GM08714 (cell line): Measurements from ENCODE around the gene TMC6.
A peak's percentile ranks its signal among the peaks of the same experiment; 100 is the strongest.

ENCODE experiments used
- H3K4me3 ChIP-seq: fragments of 200-500 bp; sonication (Bioruptor generic); 2 replicates; pipeline ENCODE4 v1.5.1; 2014; ENCODE audit warnings: mild to moderate bottlenecking, low read length, inconsistent platforms
- ZNF274 ChIP-seq: IDR thresholded peaks from 2 replicates; pipeline ENCODE4 v1.6.1; 2012; ENCODE audit warnings: mild to moderate bottlenecking, low read depth, low read length

TMC6 gene

GRCh38 chr17:78126895-78127238 lies 1.7 kb downstream of the TMC6 start:
- H3K4me3 ChIP-seq = peak overlapping the region; percentile 89; the same call in 1 of the 2 replicates
- no peak for TF ChIP-seq ZNF274

GRCh38 chr17:78125976-78126894 lies 2.3 kb downstream of the TMC6 start:
- H3K4me3 ChIP-seq = peak overlapping the region; percentile 89; the same call in 1 of the 2 replicates
- no peak for TF ChIP-seq ZNF274

DNA sequence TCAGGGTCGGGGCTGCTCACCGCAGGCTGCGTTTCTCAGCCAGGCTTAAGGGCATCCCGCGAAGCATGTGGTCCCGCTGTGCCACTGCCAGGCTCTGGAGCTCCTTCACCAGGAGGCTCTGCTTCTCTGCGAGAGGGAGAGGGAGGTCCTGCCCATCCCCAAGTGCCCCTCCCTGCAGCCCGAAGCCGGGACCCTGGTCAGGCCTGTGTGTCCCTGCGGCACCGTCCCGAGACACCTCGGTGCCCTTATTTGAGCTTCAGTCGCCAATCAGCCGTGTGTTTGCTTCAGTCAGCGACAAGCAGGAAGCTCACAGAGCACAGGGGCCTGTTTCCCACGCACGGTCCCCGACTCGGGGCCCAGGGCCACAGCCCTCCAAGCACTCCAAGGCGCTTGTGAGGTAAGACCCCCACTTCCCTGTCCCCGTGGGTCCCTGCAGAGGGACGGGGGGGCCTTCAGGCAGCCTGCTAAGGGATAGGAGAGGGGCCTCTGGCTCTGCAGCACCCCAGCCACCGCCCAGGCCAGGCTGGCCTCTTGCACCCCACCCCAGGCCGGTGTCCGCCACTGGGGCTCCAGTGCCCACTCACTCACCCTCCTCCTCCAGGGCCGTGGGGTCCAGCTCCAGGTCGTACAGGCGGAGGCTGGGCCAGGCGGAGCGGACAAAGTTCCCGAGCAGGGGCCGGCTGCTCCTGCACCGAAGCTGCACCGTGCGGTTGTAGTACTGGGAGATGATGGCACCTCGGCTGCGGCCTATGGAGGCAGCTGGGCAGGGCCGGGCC lies 3.2 kb downstream of the TMC6 start:
- TF ChIP-seq ZNF274 = no peak
- H3K4me3 ChIP-seq = peak overlapping the region; percentile 24; the same call in 1 of the 2 replicates

GRCh38 chr17:78124836-78125137 lies 3.8 kb downstream of the TMC6 start:
- H3K4me3 ChIP-seq = peak overlapping the region; percentile 24; the same call in 1 of the 2 replicates
- no peak for TF ChIP-seq ZNF274

- H3K4me3 ChIP-seq = peak overlapping the region; percentile 24; the same call in 1 of the 2 replicates
- TF ChIP-seq ZNF274 = no peak
Observed at GRCh38 chr17:78124081-78124835, 4.3 kb downstream of the TMC6 start.

GRCh38 chr17:78123258-78123929 lies 5.2 kb downstream of the TMC6 start:
- TF ChIP-seq ZNF274 = no peak
- no peak overlapping the region; the same call in 1 of the 2 replicates for H3K4me3 ChIP-seq

DNA sequence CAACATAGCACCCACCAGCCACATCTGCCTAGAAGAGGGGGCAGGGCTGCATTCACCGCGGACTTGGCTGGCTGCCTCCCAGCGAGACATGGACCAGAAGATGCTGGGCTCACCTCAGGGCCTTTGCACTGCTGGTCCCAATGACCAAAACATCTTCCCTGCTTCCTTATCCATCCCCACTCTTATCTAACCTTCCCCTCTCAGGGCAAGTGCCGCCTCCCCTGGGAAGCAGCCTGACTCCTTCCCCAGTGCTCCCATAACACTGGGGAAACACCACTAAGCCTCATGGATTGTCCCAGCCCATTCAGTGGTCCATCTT lies 5.7 kb downstream of the TMC6 start:
- H3K4me3 ChIP-seq = no peak overlapping the region; the same call in 1 of the 2 replicates

DNA sequence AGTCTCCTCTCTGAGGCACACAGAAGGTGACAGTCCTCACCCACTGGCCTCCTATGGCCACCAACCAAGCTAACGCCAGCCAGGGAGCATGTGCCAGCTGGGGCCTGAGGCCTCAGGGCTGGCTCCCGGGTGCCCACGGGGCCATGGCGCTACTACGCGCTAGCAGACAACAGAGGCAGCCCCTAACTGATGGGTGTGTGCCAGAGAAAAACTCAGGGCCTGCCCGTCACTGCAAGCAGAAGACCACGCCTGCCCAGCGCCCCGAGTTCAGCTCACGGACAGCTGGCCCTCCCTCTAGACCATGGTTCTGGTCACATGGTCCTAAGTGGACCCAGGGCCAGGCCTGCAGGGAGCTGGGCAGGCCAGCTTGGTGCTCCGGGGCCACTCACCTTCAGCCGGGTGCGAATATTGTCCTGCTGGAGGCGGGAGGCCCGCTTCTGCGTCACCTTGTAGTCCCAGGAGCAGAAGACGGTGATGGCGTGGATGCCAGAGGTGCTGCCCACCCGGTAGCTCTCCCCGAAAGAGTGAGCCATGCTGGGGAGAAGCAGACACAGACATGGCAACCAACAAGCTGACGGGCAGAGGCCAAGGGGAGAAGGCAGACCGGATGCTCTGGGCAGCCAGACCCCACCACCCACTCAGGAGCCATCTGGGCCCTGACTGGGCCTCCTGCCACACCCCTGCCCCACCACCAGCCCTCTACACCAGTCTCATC lies 6.2 kb downstream of the TMC6 start:
- TF ChIP-seq ZNF274 = no peak
- peak overlapping the region; percentile 40; the same call in 1 of the 2 replicates for H3K4me3 ChIP-seq

More for the DNA sequence above, 5.7 kb downstream of the TMC6 start:
- TF ChIP-seq ZNF274 = no peak

DNA sequence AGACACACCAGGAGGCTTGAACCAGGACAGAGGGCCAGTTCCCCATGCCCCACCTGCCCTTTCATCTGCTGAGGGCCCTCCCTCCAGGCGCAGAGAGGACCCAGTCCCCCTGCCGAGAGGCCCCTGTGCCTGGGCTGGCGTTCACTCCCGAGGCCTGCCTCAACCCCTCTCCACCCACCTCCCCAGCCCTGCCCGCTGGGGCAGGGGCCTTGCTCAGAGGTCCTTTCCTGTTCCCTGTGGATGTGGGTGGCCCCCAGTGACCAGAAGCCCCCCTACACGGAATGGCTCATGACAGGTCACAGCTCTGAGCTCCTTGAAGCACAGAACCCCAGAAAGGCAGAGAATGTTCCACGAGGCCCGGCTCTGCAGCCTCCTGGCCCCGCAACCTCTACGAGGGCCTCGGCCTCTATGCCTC lies 6.7 kb downstream of the TMC6 start:
- H3K4me3 ChIP-seq = peak overlapping the region; percentile 40; the same call in 1 of the 2 replicates
- no peak for TF ChIP-seq ZNF274

DNA sequence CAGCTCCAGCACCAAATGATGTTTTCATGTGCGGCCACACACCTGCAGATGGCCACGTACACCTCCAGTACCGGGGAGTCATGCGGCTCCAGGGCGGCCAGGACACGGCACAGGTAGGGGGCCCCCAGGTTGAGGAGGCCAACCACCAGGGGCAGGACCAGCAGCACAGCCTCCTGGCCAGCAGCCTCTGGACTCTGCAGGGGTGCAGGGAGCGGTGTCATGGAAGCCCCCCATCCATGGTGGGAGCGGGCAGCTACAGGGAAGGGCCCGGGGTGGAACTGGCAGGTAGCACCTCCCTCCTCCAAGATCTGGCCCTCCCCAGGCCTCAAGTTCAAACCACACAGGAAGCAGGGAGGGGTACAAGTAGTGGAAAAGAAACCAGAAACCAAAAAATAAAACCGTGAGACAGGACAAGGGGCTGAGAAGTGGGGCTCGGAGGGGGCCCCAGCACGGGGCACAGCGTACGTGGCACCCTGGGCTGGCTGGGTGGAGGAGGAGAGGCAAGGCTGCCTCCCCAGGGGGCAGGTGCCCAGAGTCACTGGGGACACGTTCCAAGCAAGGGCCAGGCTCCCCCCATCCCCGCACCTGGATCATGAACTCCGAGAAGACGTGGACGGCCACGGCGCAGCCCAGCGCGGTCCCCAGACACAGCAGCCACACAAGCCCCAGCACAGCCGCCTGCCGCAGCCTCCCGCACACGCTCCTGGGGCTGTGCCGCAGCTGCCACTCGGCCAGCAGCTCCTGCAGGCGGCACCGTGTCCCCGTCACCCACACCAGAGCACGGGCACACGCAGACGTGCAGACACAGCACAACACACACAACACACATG lies 7.4 kb downstream of the TMC6 start:
- peak overlapping the region; percentile 40; the same call in 1 of the 2 replicates for H3K4me3 ChIP-seq
- no peak for TF ChIP-seq ZNF274

GRCh38 chr17:78120537-78120936 lies 8.0 kb downstream of the TMC6 start:
- no peak overlapping the region for H3K4me3 ChIP-seq
- TF ChIP-seq ZNF274 = no peak

GRCh38 chr17:78118801-78119241 lies 9.7 kb downstream of the TMC6 start:
- H3K4me3 ChIP-seq = no peak overlapping the region
- no peak for TF ChIP-seq ZNF274
